OCI-LY1 (cell line): ENCODE data around the gene MTUS2.

Experiments used
- CTCF ChIP-seq: fragments of 200-600 bp; sonication (generic), shearing (Covaris generic); IDR thresholded peaks from 2 replicates; pipeline ENCODE4 v1.5.1; 2017; ENCODE audit warnings: mild to moderate bottlenecking, antibody characterized with exemption, low read length, moderate library complexity, mixed read lengths
- EZH2 ChIP-seq: fragments of 200-600 bp; sonication (generic), shearing (Covaris generic); IDR thresholded peaks from 2 replicates; pipeline ENCODE4 v1.8.0; 2017; ENCODE audit warnings: borderline replicate concordance, mixed run types, mild to moderate bottlenecking, antibody characterized with exemption, low read length, moderate library complexity, mixed read lengths

- TF ChIP-seq EZH2 (no peak), CTCF (no peak)
Measured at GRCh38 chr13:28849441-28849840, 29.3 kb downstream of the MTUS2 start.
